Endothelial cell of umbilical vein (primary cell): ENCODE results near the gene ULK4.

Experiments used
- CTCF ChIP-seq, 2 donors: IDR thresholded peaks; 1 replicate in 1 of 2; 2 replicates in 1 of 2; pipeline ENCODE4 v1.5.1; 2011; ENCODE audit warnings: low read length in 2 of 2, mild to moderate bottlenecking in 2 of 2, moderate library complexity in 2 of 2, control low read depth in 1 of 2, inconsistent platforms in 1 of 2, low read depth in 1 of 2; ENCODE audit not compliant: insufficient read depth in 1 of 2; ENCODE audit errors: extremely low read depth in 1 of 2
- EZH2 ChIP-seq: IDR thresholded peaks from 2 replicates; pipeline ENCODE4 v1.6.1; 2012; ENCODE audit warnings: borderline replicate concordance, low read depth, mild to moderate bottlenecking, moderate library complexity, low read length, inconsistent platforms; ENCODE audit not compliant: severe bottlenecking
- POLR2AphosphoS5 ChIP-seq: IDR thresholded peaks from 2 replicates; pipeline ENCODE4 v1.6.1; 2012; ENCODE audit warnings: low read depth, mild to moderate bottlenecking, control low read depth, low read length, moderate library complexity; ENCODE audit not compliant: insufficient read depth
- TF ChIP-seq, protein P1 (sequence below): IDR thresholded peaks from 2 replicates; pipeline ENCODE4 v1.6.1; 2011; ENCODE audit not compliant: insufficient read depth, insufficient read length

- TF ChIP-seq EZH2, result no peak
- TF ChIP-seq CTCF (IDR thresholded peaks at IDR 0.05; ENCODE audit: extremely low read depth in 1 of 2, insufficient read depth in 1 of 2, low read depth in 1 of 2, low read length in 2 of 2), result no peak
- TF ChIP-seq, protein P1, sequence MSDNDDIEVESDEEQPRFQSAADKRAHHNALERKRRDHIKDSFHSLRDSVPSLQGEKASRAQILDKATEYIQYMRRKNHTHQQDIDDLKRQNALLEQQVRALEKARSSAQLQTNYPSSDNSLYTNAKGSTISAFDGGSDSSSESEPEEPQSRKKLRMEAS, result no peak
- TF ChIP-seq POLR2AphosphoS5, result no peak
Observed at GRCh38 chr3:41693799-41694198, 268.1 kb downstream of the ULK4 start.
